GM10847 (cell line): ENCODE measurements around the gene ITPR1.

Experiments used
- POLR2A ChIP-seq: IDR thresholded peaks from 2 replicates; pipeline ENCODE4 v1.6.1; 2011; ENCODE audit not compliant: insufficient read length; ENCODE audit errors: extremely low read depth

ITPR1 gene

GRCh38 chr3:4809922-4810321 is 316.8 kb downstream of the ITPR1 start:
- TF ChIP-seq POLR2A = no peak

GRCh38 chr3:4812591-4812990 is 319.4 kb downstream of the ITPR1 start:
- no peak for TF ChIP-seq POLR2A

GRCh38 chr3:4813909-4814304 is 320.8 kb downstream of the ITPR1 start:
- no peak for TF ChIP-seq POLR2A

- no peak for TF ChIP-seq POLR2A
These were observed 321.3 kb downstream of the ITPR1 start for GRCh38 chr3:4814305-4814903.

- TF ChIP-seq POLR2A = no peak
These were observed 321.9 kb downstream of the ITPR1 start for GRCh38 chr3:4814904-4815574.

- no peak for TF ChIP-seq POLR2A
These were observed 323.2 kb downstream of the ITPR1 start for GRCh38 chr3:4816306-4816705.

- TF ChIP-seq POLR2A = no peak
These were observed 323.6 kb downstream of the ITPR1 start for GRCh38 chr3:4816718-4817117.

GRCh38 chr3:4817128-4817527 is 324.0 kb downstream of the ITPR1 start:
- no peak for TF ChIP-seq POLR2A

GRCh38 chr3:4818164-4818563 is 325.0 kb downstream of the ITPR1 start:
- no peak for TF ChIP-seq POLR2A

GRCh38 chr3:4818986-4819693 is 326.0 kb downstream of the ITPR1 start:
- no peak for TF ChIP-seq POLR2A

GRCh38 chr3:4819746-4820145 is 326.6 kb downstream of the ITPR1 start:
- TF ChIP-seq POLR2A = no peak

GRCh38 chr3:4820296-4821121 is 327.4 kb downstream of the ITPR1 start:
- TF ChIP-seq POLR2A = no peak

- TF ChIP-seq POLR2A = no peak
These were observed 328.2 kb downstream of the ITPR1 start for GRCh38 chr3:4821338-4821737.

- TF ChIP-seq POLR2A = no peak
These were observed 328.8 kb downstream of the ITPR1 start for GRCh38 chr3:4821975-4822374.

- no peak for TF ChIP-seq POLR2A
These were observed 329.4 kb downstream of the ITPR1 start for GRCh38 chr3:4822568-4822967.
